ENCODE data around the gene CAB39. TPM values are rescaled to one million over a fixed set of nuclear protein-coding genes. Genes with fewer than 3 reads are reported as not detected.

The CAB39 gene
- total and polyA plus RNA-seq, 2 donors from 2014 or later, result 39.1 to 77.6 TPM

GRCh38 chr2:230737300-230737699 lies 24.7 kb downstream of the CAB39 start:
- no peak for TF ChIP-seq CTCF (IDR thresholded peaks at IDR 0.05; ENCODE audit: borderline replicate concordance, extremely low read depth, insufficient read depth)
- Histone ChIP-seq H3K36me3 (ENCODE audit: control insufficient read depth in 2 of 3, insufficient read depth in 3 of 3, low read length in 3 of 3) (no peaks in the 10 kb centered on the region), H3K27ac (ENCODE audit: low read depth in 2 of 2, low read length in 2 of 2) (peak overlapping the region; percentile 56 to 77), H3K27me3 (ENCODE audit: control insufficient read depth, insufficient read depth, low read length) (no peaks in the 10 kb centered on the region), H3K9me3 (ENCODE audit: control insufficient read depth in 2 of 3, insufficient read depth in 1 of 3, low read length in 3 of 3) (no peaks in the 10 kb centered on the region), H3K4me1 (ENCODE audit: control insufficient read depth in 2 of 3, insufficient read depth in 2 of 3, low read depth in 1 of 3, low read length in 3 of 3) (peaks cover 3 to 36% (median 28%) of the 10 kb centered on the region in 3 donors), H3K4me3 (ENCODE audit: low read length in 3 of 3) (no peak overlapping the region), H3K9ac (ENCODE audit: low read length in 3 of 3) (peak overlapping the region in 1 of 3 donors; percentile 39)
- no peak for DNase-seq
- intact Hi-C loops (cut with DNase I), result no loop called here
- no peak for FAIRE-seq

GRCh38 chr2:230737791-230738226 lies 25.2 kb downstream of the CAB39 start:
- FAIRE-seq (no peak), DNase-seq (peak in 2 of 5 donors; percentile 78 to 80)
- H3K9me3 ChIP-seq (ENCODE audit: control insufficient read depth in 2 of 3, insufficient read depth in 1 of 3, low read length in 3 of 3), result no peaks in the 10 kb centered on the region
- peak overlapping the region in 1 of 3 donors; percentile 8 for H3K4me3 ChIP-seq (ENCODE audit: low read length in 3 of 3)
- no peaks in the 10 kb centered on the region for H3K27me3 ChIP-seq (ENCODE audit: control insufficient read depth, insufficient read depth, low read length)
- H3K36me3 ChIP-seq (ENCODE audit: control insufficient read depth in 2 of 3, insufficient read depth in 3 of 3, low read length in 3 of 3), result no peaks in the 10 kb centered on the region
- no peak for TF ChIP-seq CTCF (IDR thresholded peaks at IDR 0.05; ENCODE audit: borderline replicate concordance, extremely low read depth, insufficient read depth)
- peak overlapping the region; percentile 76 to 77 for H3K27ac ChIP-seq (ENCODE audit: low read depth in 2 of 2, low read length in 2 of 2)
- H3K4me1 ChIP-seq (ENCODE audit: control insufficient read depth in 2 of 3, insufficient read depth in 2 of 3, low read depth in 1 of 3, low read length in 3 of 3), result peaks cover 3 to 36% (median 28%) of the 10 kb centered on the region in 3 donors
- peak overlapping the region in 2 of 3 donors; percentile 4 to 42 for H3K9ac ChIP-seq (ENCODE audit: low read length in 3 of 3)
- intact Hi-C loops (cut with DNase I), result no loop called here

GRCh38 chr2:230738391-230738811 lies 25.8 kb downstream of the CAB39 start:
- TF ChIP-seq CTCF (IDR thresholded peaks at IDR 0.05; ENCODE audit: borderline replicate concordance, extremely low read depth, insufficient read depth), result no peak
- peaks cover 3 to 36% (median 28%) of the 10 kb centered on the region in 3 donors for H3K4me1 ChIP-seq (ENCODE audit: control insufficient read depth in 2 of 3, insufficient read depth in 2 of 3, low read depth in 1 of 3, low read length in 3 of 3)
- FAIRE-seq (no peak), DNase-seq (peak in 1 of 5 donors; percentile 71)
- H3K27ac ChIP-seq (ENCODE audit: low read depth in 2 of 2, low read length in 2 of 2), result peak overlapping the region; percentile 76 to 77
- intact Hi-C loops (cut with DNase I), result no loop called here
- H3K36me3 ChIP-seq (ENCODE audit: control insufficient read depth in 2 of 3, insufficient read depth in 3 of 3, low read length in 3 of 3), result no peaks in the 10 kb centered on the region
- peak overlapping the region in 1 of 3 donors; percentile 42 for H3K9ac ChIP-seq (ENCODE audit: low read length in 3 of 3)
- peak overlapping the region in 1 of 3 donors; percentile 8 for H3K4me3 ChIP-seq (ENCODE audit: low read length in 3 of 3)
- no peaks in the 10 kb centered on the region for H3K9me3 ChIP-seq (ENCODE audit: control insufficient read depth in 2 of 3, insufficient read depth in 1 of 3, low read length in 3 of 3)
- no peaks in the 10 kb centered on the region for H3K27me3 ChIP-seq (ENCODE audit: control insufficient read depth, insufficient read depth, low read length)

- Histone ChIP-seq H3K9me3 (ENCODE audit: control insufficient read depth in 2 of 3, insufficient read depth in 1 of 3, low read length in 3 of 3) (no peaks in the 10 kb centered on the region), H3K27ac (ENCODE audit: low read depth in 2 of 2, low read length in 2 of 2) (peak overlapping the region; percentile 76 to 77), H3K27me3 (ENCODE audit: control insufficient read depth, insufficient read depth, low read length) (no peaks in the 10 kb centered on the region), H3K4me1 (ENCODE audit: control insufficient read depth in 2 of 3, insufficient read depth in 2 of 3, low read depth in 1 of 3, low read length in 3 of 3) (peaks cover 3 to 33% (median 28%) of the 10 kb centered on the region in 3 donors), H3K9ac (ENCODE audit: low read length in 3 of 3) (peak overlapping the region in 1 of 3 donors; percentile 36), H3K36me3 (ENCODE audit: control insufficient read depth in 2 of 3, insufficient read depth in 3 of 3, low read length in 3 of 3) (no peaks in the 10 kb centered on the region), H3K4me3 (ENCODE audit: low read length in 3 of 3) (no peak overlapping the region)
- no peak for TF ChIP-seq CTCF (IDR thresholded peaks at IDR 0.05; ENCODE audit: borderline replicate concordance, extremely low read depth, insufficient read depth)
- FAIRE-seq (no peak), DNase-seq (no peak)
- intact Hi-C loops (cut with DNase I), result no loop called here
These were observed 26.3 kb downstream of the CAB39 start for GRCh38 chr2:230738924-230739323.

Data from kidney (tissue), 14 donors.